ENCODE results near the gene CALHM3. TPM values are rescaled to one million over a fixed set of nuclear protein-coding genes. Genes with fewer than 3 reads are reported as not detected.

Gene CALHM3
- total and polyA plus RNA-seq, 2 of the 13 experiments (the other 11 are each of a cell fraction or from before 2014, with no cell fraction given): not detected

DNA sequence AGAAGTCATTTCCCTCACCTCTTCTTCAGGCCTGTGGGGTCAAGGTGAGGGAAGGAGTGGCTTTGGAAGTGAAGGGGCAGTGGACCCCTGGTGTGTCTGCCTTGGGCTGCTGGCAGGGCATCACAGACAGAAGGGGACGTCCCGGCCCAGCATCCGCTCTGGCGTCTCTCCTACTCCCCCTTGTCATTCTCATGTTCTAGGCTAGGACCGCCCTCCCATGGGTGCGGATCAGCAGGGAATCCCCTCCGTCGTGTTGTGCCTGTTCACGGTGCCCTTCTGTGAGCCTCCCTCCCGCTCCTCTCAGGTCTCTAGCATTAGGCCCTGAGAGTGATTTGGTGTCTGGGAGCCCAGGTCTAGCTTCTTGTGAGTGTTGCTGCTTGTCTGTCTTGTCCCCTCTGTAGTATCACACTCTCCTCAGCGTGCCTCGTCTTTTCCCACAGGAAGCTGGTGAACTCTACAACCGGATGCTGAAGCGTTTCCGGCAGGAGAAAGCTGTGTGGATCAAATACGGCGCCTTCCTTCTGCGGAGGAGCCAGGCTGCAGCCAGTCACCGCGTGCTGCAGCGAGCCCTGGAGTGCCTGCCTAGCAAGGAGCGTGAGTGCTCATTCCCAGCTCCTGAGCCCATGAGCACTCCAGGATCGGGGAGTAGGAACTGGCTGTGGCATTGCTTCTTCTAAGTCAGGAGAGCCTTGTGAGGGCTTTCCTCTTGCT, 35.4 kb downstream of the CALHM3 start (continued):
- TF ChIP-seq ZNF773 (CRISPR knock-in tag; IDR thresholded peaks at IDR 0.05; ENCODE audit: borderline replicate concordance): no peak
- no peak for TF ChIP-seq KLF16 (CRISPR knock-in tag; IDR thresholded peaks at IDR 0.05)
- TF ChIP-seq DR1 (CRISPR knock-in tag; IDR thresholded peaks at IDR 0.05): no peak
- no peak for TF ChIP-seq ASH2L (IDR thresholded peaks at IDR 0.05; ENCODE audit: insufficient read length, low read depth, low read length)
- no peak for TF ChIP-seq MAF1 (CRISPR knock-in tag; IDR thresholded peaks at IDR 0.05; ENCODE audit: borderline replicate concordance)
- TF ChIP-seq ZNF678 (CRISPR knock-in tag; IDR thresholded peaks at IDR 0.05): no peak
- no peak for TF ChIP-seq ZNF687 (CRISPR knock-in tag; IDR thresholded peaks at IDR 0.05)

- Histone ChIP-seq H3K79me2 (ENCODE audit: insufficient read depth, low read length) (no peaks in the 10 kb centered on the region), H2AFZ (ENCODE audit: low read length) (no peak overlapping the region), H3K4me1 (ENCODE audit: insufficient read depth, low read length) (peaks cover 21% of the 10 kb centered on the region), H3K9me3 (ENCODE audit: low read length) (no peaks in the 10 kb centered on the region), H4K20me1 (ENCODE audit: insufficient read depth, low read length) (no peaks in the 10 kb centered on the region), H3K36me3 (replicated peaks in 1 of 2; ENCODE audit: control insufficient read depth in 1 of 2, insufficient read depth in 2 of 2, low read length in 2 of 2) (peaks cover 43 to 81% of the 10 kb centered on the region in 2 experiments), H3K4me2 (ENCODE audit: low read depth, low read length) (no peak overlapping the region), H3K27me3 (ENCODE audit: control insufficient read depth in 1 of 2, insufficient read depth in 2 of 2, low read length in 2 of 2) (no peaks in the 10 kb centered on the region), H3K4me3 (replicated peaks in 1 of 3; ENCODE audit: insufficient read depth in 1 of 3, low read depth in 2 of 3, low read length in 3 of 3) (no peak overlapping the region), H3K9ac (ENCODE audit: insufficient read depth, low read depth, low read length) (no peak overlapping the region), H3K27ac (ENCODE audit: extremely low read length, insufficient read depth, low read length) (no peak overlapping the region)
- ChIA-PET POLR2A (interaction anchor here (0.8 kb wide), 1 partner anchor 11 kb away, joined by 3 read pairs; no protein-coding TSS in a partner anchor), CTCF (ENCODE audit: low intra/inter-chr PET ratio, low total read pairs) (no interaction called here)
- FAIRE-seq (no peak), DNase-seq (ENCODE audit: low spot score) (no peak), ATAC-seq (no peak)
- intact Hi-C loops (cut with micrococcal nuclease; ENCODE audit: unreplicated experiment) (no loop called here), in situ Hi-C loops (cut with HindIII; ENCODE audit: extremely low pct_ligation_motif_present, low pct_unique_long_range_greater_than_20kb) (no loop called here)
- no TSS peak for BruUV-seq (replicated peaks)
- WGBS (ENCODE audit: low lambda C conversion rate): 98% methylated on average over 10 of the region's 13 CpGs
- TF ChIP-seq ZNF460 (CRISPR knock-in tag; IDR thresholded peaks at IDR 0.05; ENCODE audit: borderline replicate concordance): no peak
- TF ChIP-seq MEF2D (CRISPR knock-in tag; IDR thresholded peaks at IDR 0.05): no peak
- TF ChIP-seq BRCA1 (CRISPR knock-in tag; IDR thresholded peaks at IDR 0.05): no peak
- no peak for TF ChIP-seq ZBTB39 (CRISPR knock-in tag; IDR thresholded peaks at IDR 0.05)
- TF ChIP-seq ZNF329 (CRISPR knock-in tag; IDR thresholded peaks at IDR 0.05; ENCODE audit: low read depth): no peak
- no peak for TF ChIP-seq JUN (CRISPR knock-in tag; IDR thresholded peaks at IDR 0.05)
- TF ChIP-seq ISX (CRISPR knock-in tag; conservative IDR thresholded peaks at IDR 0.05): no peak
- no peak for TF ChIP-seq ZKSCAN8 (CRISPR knock-in tag; IDR thresholded peaks at IDR 0.05; ENCODE audit: borderline replicate concordance)
Observed at GRCh38 chr10:103442031-103442461, 37.0 kb downstream of the CALHM3 start.
